RWPE2 (cell line): Measurements from ENCODE around the gene RPS3.
A peak's percentile ranks its signal among the peaks of the same experiment; 100 is the strongest.
"Not testable (repeated sequence)": the region's sequence is repeated elsewhere in the genome, so short reads cannot be mapped to it uniquely, and the experiment has no call there.

Experiments
- ATAC-seq: fragments of 200-7000 bp; cut with Tn5 transposase; 3 replicates; pipeline ENCODE4 v1.9.1; 2021; ENCODE audit warnings: low read depth
- DNase-seq: peaks from one replicate; pipeline ENCODE4 v3.0.0-alpha.2; 2020; ENCODE audit warnings: low spot score
- H3K27ac ChIP-seq: fragments of 450-650 bp; 2 replicates; pipeline ENCODE4 v1.5.1; 2017; ENCODE audit warnings: mild to moderate bottlenecking; ENCODE audit not compliant: poor library complexity, severe bottlenecking
- H3K27me3 ChIP-seq: fragments of 250-450 bp; sonication (Bioruptor Pico); 2 replicates; pipeline ENCODE4 v1.5.1; 2021; ENCODE audit warnings: mild to moderate bottlenecking, moderate library complexity; ENCODE audit not compliant: insufficient read depth, poor library complexity, severe bottlenecking
- H3K36me3 ChIP-seq: fragments of 250-450 bp; sonication (Bioruptor Pico); 2 replicates; pipeline ENCODE4 v1.5.1; 2020; ENCODE audit warnings: low read depth, mild to moderate bottlenecking, moderate library complexity
- H3K4me1 ChIP-seq: fragments of 250-450 bp; sonication (Bioruptor Pico); 2 replicates; pipeline ENCODE4 v1.5.1; 2021; ENCODE audit warnings: mild to moderate bottlenecking, moderate library complexity; ENCODE audit not compliant: insufficient read depth, poor library complexity, severe bottlenecking
- H3K4me3 ChIP-seq: fragments of 250-450 bp; sonication (Bioruptor Pico); 2 replicates; pipeline ENCODE4 v1.5.1; 2021; ENCODE audit warnings: mild to moderate bottlenecking, moderate library complexity; ENCODE audit not compliant: severe bottlenecking
- H3K9me3 ChIP-seq: fragments of 250-450 bp; sonication (Bioruptor Pico); 2 replicates; pipeline ENCODE4 v1.5.1; 2021; ENCODE audit warnings: mild to moderate bottlenecking, moderate library complexity; ENCODE audit not compliant: severe bottlenecking
- CTCF ChIP-seq: fragments of 450-650 bp; IDR thresholded peaks from one replicate; pipeline ENCODE4 v1.5.1; 2017; ENCODE audit warnings: mild to moderate bottlenecking, moderate library complexity; ENCODE audit not compliant: poor library complexity, severe bottlenecking

RPS3 gene

DNA sequence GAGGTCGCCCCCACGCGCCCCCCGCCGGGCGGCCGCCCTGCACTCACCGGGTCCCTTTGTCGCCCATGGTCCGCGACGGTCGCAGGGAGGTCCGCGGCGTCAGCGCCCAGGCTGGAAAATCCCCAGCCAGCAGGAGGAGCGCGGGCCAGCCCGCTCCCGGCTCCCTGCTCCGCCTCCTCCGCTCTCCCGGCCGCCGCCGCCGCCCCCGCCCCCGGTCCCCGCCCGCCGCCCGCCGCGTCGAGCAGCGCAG, 47.9 kb upstream of the RPS3 start, which contains the start of gene ARRB1:
Gene ARRB1 (minus strand): TSS at position 121 of the 250 bp plus-strand sequence. CDS start 54 bp downstream, at position 67.
- peak; percentile 58 for ATAC-seq

GRCh38 chr11:75351791-75352587, 47.3 kb upstream of the RPS3 start:
- no peak for TF ChIP-seq CTCF
- DNase-seq = no peak
- H3K36me3 ChIP-seq = no peaks in the 10 kb centered on the region
- H3K27ac ChIP-seq = no peak overlapping the region
- H3K4me1 ChIP-seq = no peaks in the 10 kb centered on the region
- peak overlapping the region; percentile 31 for H3K4me3 ChIP-seq
- no peaks in the 10 kb centered on the region for H3K9me3 ChIP-seq
- peaks cover 3% of the 10 kb centered on the region for H3K27me3 ChIP-seq
- ATAC-seq = peak; percentile 23; the same call in 1 of the 3 replicates

More for the DNA sequence above, 47.9 kb upstream of the RPS3 start, which contains the start of gene ARRB1:
- no peaks in the 10 kb centered on the region for H3K36me3 ChIP-seq
- H3K27me3 ChIP-seq = peaks cover 3% of the 10 kb centered on the region
- no peaks in the 10 kb centered on the region for H3K4me1 ChIP-seq
- H3K9me3 ChIP-seq = no peaks in the 10 kb centered on the region
- no peak for TF ChIP-seq CTCF
- DNase-seq = no peak
- peak within 1 kb of the TSS; percentile 31 for H3K4me3 ChIP-seq
- no peak within 1 kb of the TSS for H3K27ac ChIP-seq

DNA sequence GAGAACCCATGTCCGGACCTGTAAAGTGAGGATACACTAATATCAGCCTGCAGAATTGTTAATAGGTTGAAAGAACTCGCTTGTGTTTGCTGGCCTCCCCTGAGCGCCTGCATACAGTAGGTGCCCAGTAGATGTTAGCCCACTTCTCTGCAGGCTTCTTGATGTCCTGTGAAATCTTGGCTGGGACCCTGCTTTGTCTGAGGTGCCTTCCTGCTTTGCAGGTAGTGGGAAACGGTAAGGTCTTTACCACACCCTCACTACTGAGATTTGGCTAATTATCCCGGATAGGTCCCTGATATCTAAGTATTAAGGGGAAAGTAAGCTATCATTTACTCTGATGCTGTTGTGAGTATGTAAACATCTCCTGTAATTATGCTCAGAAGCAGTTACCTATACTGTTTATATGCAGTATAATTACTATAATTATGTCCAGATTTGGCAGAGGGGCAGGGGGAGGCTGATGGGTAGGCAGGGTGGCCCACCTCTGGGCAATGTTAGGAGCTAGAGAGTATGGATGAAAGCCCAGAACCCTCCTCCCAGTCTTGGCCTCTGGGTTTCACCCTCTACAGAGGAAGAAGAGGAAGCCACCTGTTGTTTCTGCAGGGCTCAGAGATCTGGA, 46.6 kb upstream of the RPS3 start:
- TF ChIP-seq CTCF = no peak
- no peak overlapping the region for H3K27ac ChIP-seq

DNA sequence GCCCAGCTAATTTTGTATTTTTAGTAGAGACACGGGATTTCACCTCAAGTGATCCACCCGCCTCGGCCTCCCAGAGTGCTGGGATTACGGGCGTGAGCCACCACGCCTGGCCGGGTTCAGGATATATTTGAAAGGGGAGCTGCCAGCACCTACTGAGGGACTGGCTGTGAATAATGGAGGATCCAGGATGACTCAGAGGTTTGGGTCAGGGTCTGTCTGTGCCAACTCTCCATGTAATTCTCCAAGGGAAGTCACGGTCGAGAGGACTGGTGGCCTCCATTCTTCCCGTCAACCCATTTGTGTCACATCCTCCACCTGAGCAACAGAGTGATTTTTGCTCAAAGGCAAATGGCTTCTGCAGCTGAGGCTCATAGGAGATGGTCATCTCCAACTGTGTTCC, 44.3 kb upstream of the RPS3 start:
- Histone ChIP-seq H3K4me1 (no peaks in the 10 kb centered on the region), H3K36me3 (no peaks in the 10 kb centered on the region), H3K27me3 (peaks cover 3% of the 10 kb centered on the region), H3K9me3 (no peaks in the 10 kb centered on the region), H3K4me3 (no peak overlapping the region), H3K27ac (no peak overlapping the region)
- TF ChIP-seq CTCF = no peak
- ATAC-seq (no peak), DNase-seq (no peak)

More for the DNA sequence above, 46.6 kb upstream of the RPS3 start:
- DNase-seq = no peak
- no peaks in the 10 kb centered on the region for H3K36me3 ChIP-seq
- ATAC-seq = no peak
- H3K27me3 ChIP-seq = peaks cover 3% of the 10 kb centered on the region
- no peak overlapping the region for H3K4me3 ChIP-seq
- H3K9me3 ChIP-seq = no peaks in the 10 kb centered on the region
- H3K4me1 ChIP-seq = no peaks in the 10 kb centered on the region

DNA sequence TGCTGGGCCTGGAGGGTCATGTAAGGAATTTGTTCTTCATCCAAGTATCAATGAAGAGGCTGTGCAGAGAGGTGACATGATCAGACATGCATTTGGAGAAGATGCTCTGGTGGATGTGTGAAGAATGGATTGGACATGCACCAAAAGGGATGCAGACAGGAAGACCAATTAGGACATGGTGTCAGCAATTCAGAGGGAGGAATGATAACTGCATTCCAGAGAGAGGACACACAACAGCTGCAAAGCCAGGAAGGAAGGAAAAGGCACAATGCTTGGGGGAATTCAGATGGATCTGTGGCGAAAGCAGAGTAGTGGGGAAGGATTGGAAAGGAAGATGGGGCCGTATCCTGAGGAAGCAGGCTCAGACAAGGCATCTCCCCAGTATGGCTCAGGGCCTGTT, 42.7 kb upstream of the RPS3 start:
- Histone ChIP-seq H3K4me3 (no peak overlapping the region), H3K4me1 (no peaks in the 10 kb centered on the region), H3K36me3 (no peaks in the 10 kb centered on the region), H3K27me3 (no peaks in the 10 kb centered on the region), H3K27ac (no peak overlapping the region), H3K9me3 (no peaks in the 10 kb centered on the region)
- ATAC-seq = no peak
- TF ChIP-seq CTCF = no peak
- no peak for DNase-seq

- not testable (repeated sequence) for H3K4me1 ChIP-seq, ATAC-seq, H3K36me3 ChIP-seq, DNase-seq, H3K27ac ChIP-seq, H3K9me3 ChIP-seq, H3K27me3 ChIP-seq, H3K4me3 ChIP-seq
Observed at GRCh38 chr11:75362285-75362684, 37.0 kb upstream of the RPS3 start.
